Fibroblast of skin of abdomen (primary cell): Measurements from ENCODE around the gene HCK.
"Not testable (repeated sequence)": the region's sequence is repeated elsewhere in the genome, so short reads cannot be mapped to it uniquely, and the experiment has no call there.

ENCODE experiments used
- DNase-seq: peaks from one replicate; pipeline ENCODE4 v3.0.0-alpha.2; 2013

HCK gene

DNA sequence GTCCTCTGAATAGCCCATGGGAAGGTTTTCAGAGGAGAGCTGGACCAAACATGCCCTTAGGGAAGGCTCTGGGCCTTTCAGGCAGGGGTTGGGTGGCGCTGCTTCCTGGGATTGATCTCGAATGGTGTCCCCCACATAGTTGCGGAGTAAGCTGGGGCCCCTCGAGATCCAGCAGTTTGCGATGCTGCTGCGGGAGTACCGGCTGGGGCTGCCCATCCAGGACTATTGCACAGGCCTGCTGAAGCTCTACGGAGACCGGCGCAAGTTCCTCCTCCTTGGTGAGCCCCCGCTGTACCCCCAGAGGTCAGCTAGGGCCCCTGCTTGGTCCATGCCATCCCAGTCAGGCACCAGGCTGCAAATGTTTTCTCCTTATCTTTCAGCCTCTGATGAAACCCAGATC lies 22.5 kb upstream of the HCK start:
- DNase-seq = no peak

DNA sequence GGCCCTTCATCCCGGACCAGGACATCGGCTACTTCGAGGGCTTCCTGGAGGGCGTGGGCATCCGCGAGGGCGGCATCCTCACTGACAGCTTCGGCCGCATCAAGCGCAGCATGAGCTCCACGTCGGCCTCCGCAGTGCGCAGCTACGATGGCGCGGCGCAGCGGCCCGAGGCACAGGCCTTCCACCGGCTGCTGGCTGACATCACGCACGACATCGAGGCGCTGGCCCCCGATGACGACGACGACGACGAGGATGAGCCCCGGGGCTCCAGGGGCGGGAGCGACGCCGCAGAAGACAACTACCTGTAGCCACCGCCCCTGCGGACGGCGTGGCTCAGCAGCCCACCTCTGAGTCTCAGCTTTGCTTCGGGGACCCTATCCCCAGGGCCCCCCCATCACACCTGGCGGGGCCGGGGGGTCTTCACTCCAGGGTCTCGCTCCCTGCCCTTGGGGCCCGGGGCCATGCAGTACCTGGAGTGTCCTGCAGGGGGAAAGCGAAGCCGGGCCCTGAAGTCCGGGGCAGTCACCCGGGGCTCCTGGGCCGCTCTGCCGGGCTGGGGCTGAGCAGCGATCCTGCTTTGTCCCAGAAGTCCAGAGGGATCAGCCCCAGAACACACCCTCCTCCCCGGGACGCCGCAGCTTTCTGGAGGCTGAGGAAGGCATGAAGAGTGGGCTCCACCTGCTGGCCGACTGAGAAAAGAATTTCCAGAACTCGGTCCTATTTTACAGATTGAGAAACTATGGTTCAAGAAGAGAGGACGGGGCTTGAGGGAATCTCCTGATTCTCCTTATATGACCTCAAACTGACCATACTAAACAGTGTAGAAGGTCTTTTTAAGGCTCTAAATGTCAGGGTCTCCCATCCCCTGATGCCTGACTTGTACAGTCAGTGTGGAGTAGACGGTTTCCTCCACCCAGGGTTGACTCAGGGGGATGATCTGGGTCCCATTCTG lies 20.8 kb upstream of the HCK start:
- DNase-seq = peak; percentile 81

DNA sequence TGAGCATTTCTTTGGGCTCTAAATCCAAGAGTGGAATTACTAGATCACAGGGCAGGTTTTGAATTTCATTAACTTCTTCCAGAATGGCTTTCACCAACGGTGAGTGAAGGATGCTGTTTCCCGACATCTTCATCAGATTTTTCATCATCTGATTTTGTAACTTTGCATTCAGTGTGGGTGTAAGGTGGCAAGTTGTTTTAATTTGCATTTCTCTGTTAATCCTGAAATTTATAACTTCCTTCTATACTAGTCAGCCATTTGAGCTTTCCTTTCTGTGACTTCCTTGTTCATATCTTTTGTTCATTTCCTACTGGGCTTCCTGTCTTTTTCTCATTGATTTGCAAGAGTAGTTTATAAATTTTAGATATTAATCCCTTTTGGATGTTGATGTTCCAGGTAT lies 18.7 kb upstream of the HCK start:
- no peak for DNase-seq

DNA sequence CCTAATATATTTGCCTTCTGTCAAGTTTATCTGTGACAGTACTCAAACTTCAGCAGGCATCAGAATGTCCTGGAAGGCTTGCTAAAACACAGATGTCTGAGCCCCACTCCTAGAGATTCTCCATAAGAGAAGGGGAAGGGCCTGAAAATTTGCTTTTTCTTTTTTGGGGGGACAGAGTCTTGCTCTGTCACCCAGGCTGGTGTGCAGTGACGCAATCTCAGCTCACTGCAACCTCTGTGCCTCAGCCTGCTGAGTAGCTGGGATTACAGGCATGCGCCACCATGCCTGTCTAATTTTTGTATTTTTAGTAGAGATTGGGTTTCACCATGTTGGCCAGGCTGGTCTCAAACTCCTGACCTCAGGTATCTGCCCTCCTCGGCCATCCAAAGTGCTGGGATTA lies 18.3 kb upstream of the HCK start:
- DNase-seq = not testable (repeated sequence)

DNA sequence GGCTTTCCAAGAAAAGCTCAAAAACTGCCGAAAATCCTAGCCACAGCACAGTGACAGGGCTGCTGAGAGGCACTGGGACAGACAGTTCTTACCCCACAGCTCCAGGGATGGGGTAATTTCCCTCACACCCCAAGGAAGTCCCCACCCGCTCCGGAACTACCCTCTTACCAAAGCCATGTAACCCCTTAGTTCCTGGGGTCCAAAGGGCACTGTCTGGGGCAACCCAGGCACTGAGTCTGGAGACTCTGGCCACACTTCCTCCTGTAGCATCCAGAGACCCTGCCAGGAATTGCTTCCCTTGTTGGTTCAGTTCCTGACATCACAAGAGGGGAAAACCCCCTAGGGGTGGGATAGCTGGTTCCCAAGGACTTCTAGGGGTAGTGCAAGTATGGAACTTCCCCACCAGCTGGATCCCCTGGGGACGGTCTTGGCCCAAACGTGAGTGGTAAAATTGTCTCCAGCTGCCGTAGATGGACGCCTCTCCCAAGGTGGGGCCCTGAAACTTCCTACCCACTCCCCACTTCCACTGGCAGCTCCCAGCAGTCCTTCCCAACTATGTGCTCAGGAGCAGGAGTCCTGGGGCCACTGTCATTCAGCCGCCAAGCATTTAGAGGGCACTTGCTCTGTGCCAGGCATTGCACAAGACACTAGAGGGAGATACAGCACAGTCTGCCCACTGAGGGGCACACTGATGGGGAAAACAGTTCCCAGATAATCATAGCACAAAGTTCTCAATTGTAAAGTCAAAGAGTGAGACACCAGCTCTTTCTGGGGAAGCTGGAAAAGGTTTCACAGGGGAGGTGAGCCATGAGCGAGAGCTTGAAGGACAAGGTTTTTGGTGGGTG lies 17.2 kb upstream of the HCK start:
- peak; percentile 20 for DNase-seq

DNA sequence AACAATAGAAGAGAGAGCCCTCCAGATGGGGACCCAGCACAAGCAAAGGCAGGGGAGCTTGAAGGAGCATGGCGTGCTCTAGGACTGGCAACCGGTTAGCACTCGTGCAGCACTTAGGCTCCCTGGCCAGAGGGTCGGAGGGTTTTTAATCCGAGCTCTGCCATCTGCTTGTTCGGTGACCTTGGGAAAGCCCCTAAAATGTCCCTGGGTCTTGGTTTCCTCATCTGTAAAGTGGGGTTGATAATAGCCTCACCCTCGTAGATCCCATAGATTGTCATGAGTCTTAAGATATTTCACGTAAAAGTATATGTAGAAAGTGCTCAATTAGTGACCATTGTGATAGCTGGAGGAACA lies 16.6 kb upstream of the HCK start:
- no peak for DNase-seq

DNA sequence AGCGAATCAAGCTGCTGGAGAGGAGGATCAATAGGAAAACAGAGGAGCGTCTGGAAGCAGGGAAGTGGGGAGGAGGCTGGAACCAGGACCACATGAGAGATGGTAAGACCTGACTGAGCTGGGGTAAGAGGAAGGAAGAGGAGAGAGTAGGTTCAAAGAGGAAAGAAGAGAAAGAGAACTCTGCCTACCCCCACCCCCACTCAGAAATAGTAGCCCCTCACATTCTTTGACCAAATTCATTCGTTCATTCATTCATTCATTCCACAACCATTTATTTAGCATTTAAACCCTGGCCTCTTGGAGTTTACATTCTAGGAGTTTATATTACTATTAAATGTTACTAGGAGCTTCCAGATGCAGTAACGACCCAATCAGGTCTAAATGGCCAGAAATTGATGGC lies 15.8 kb upstream of the HCK start:
- DNase-seq = no peak

DNA sequence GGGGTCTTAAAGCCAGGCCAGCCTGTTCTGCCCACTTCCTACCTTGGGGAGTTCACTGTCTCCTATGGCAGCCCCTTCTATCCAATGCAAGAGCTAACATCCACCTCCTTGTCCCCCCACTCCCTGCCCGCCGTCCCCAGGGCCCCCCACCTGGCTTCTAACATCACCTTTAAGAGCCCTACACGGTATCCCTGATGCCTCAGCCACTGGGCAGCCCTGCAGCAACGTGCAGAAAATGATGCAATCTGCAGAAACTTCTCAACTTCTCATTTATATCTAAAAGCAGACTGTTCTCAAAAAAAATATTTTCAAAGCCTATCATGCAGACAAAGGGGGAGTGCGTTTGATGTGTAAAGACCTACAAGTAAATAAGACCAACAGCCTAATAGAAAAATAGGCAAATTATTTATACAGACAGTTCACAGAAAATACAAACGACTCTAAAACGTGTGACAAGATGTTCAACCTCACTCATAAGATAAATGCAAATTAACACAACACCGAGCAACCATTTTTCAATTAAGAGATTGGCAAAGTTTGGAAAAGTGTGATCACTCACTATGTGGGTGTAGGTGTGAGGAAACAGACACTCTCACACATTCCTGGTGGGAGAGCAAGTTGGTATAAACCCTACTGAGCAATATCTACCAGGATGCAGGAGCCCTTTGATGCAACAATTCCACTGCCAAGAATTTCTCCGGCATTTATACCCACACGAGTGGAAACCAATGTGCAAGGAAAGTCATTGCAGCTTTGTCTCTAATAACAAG lies 15.1 kb upstream of the HCK start:
- peak; percentile 67 for DNase-seq

DNA sequence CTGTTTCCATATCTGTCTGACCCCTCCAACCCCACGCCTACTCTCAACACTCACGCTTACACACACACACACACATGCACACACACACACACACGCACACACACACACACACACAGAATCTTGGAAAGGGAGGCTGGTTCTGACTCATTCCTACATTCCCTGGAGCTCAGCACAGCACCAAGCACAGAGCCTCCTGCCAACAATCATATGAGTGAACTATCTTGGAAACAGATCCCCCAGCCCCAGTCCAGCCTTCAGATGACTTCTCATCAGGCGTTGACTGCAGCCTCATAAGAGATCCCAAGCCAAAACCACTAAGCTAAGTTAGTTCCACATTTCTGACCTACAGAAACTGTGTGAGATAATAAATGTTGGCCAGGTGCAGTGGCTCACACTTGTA lies 14.1 kb upstream of the HCK start:
- peak; percentile 62 for DNase-seq

DNA sequence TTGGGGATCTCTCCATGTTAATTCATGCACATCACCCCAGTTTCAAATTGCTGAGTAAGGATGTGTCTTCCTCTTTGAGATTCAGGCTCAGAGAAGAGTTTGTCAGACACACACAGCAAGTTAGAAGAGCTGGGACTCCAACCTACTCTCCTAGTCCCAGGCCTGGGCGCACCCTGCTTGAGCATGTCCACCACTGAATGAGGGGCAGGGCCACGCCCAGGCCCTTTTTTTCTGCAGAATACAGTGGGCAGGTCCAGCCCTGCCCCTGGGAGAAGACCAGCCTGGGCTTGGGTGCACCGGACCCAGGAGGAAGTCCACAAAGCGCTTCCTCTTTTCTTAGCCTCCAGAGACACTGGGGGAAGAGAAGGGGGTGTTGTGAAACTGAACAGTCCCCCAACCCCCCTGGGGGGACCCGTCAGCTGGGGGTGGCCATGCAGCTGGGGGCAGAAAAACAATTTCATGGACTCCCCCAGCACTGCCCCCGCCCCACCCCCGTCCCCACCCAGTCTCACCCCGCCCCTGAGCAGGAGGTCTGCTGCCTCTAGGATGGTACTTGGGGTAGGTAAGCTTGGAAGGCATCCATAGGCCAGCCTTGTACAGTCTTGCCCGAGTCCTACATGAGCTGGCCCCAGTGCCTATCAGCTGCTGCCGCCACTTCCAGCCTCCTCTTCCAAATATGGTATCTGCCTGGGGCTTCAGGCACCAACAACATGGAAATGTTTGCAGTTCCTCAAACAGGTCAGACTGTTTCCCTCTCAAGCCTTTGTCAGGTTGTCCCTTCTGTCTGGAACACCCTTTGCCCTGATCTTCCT lies 11.7 kb upstream of the HCK start:
- no peak for DNase-seq

DNA sequence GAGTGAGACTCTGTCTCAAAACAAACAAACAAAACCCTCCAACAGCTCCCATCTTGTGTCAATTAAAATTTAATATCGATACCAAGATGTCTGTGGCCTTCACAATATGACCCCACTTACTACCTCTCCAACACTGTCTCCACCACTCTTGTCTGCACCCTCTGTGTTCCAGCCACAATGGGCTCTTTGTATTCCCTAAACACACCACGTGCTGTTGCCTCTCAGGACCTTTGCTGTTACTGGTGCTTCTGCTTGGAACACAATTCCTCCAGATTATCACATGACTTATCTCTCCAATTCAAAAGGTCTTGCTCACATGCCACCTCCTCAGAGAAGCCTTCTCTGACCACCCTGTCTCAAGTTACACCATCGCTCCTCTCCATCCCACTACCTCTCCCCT lies 6.0 kb upstream of the HCK start:
- no peak for DNase-seq

DNA sequence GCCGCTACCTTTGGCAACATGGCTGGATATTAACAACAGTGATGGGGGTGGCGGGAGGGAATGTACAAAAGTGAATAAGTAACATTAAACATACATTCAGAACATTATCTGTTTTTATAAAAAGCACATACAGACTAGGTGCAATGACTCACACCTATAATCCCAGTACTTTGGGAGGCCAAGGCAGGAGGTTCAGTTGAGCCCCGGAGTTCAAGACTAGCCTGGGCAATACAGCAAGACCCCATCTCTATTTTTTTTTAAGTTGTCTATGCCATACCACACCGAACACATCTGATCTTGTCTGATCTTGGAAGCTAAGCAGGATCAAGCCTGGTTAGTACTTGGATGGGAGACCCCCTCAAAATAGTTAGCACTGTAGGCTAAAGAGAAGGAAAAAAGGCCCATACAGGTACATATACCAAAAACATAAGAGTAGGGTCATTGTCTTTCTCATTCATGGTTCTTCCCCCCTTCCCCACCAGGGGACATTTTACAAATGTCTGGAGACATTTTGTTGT lies 1.7 kb upstream of the HCK start:
- no peak for DNase-seq

DNA sequence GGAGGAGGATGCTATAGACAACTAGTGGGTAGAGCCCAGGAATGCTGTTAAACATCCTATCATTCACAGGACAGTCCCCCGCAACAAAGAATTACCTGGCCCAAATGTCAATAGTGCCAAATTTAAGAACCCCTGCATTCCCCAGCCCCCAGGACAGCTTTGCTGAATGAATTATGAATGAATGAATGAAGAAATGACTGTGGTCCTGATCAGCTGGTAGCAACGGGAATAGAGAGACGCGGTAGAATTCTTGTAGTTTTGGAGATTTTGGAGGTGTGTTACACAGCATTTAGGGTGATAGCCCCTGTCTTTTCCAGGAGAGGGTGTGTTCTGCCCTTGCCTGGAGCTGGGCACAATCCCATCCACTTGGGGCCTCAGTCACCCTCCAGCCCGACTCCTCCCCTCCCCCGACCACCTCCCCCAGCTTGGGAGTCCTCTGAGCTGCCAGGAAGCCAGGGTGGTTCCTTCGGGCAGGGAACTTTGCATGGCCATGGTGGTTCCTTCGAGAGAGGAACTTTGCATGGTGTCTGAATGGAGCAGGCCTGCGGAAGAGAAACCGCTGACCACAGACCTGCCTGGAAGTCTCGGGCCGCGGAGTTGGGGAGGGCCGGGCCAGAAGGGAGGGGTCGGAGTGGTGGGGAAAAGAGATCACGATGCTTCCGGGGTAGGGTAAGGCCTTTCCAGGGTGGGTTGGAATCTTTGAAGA lies 1.0 kb upstream of the HCK start:
- DNase-seq = no peak

DNA sequence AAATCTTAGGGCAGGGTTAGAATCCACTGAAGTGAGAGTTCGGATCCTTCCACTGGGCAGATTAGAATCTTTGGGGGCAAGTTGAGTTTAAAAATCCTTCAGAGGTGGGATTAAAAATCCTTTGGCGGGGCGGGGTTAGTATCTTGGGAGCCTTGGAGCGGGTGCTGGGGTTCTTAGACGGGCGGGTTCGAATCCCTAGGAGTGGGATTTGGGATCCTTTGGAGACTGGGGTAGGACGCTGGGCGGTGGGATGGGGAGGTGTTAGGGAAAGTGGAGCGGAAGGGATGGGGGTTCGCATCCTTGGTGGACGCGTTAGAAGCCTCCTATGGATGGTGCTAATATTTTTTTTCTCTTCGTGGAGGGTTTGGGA lies 337 bp upstream of the HCK start:
- DNase-seq = no peak

DNA sequence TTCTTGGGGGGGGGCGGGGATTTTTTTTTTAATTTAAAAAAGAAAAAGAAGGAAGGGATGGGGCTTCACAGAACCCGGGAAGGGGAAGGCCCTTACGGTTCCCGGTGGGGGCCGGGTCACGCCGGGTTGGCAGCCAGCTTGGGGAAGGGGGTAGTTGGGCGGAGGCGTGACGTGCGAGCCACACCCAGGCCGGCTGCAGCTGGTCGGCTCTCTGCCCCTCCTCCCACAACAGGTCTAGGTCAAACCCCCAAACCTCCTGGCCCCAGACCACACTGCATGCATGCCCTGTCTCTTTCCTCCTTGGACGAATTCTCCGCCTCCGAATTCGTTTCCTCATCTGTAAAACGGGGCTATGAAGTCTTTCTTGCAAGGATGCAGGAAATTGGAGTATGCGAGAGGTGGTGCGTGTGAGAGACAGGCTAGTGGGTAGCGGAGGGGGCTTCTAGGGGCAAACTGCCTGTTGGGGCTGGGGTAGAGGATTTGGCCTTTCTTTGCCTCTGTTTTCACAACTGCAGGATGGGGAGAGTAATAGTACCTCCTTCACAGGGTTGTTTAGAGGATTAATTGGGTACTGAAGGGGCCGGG lies 828 bp downstream of the HCK start:
- DNase-seq = no peak

DNA sequence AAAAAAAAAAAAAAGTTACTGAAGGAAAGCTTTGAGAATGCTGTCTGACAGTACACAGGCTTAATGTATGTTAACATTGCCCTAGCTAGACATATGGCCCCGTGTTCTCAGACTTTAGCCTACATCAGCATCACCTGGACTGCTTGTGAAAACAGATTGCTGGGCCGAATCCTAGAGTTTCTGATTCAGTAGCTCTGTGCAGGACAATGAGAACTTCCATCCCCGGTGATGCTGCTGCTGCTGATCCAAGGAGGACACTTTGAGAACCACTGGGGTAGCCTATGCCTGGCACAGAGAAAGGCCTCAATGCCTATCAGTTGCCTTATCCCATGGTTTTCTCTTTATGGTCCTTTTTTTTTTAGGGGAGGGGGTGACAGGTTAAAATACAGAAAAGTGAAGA lies 1.6 kb downstream of the HCK start:
- DNase-seq = no peak

DNA sequence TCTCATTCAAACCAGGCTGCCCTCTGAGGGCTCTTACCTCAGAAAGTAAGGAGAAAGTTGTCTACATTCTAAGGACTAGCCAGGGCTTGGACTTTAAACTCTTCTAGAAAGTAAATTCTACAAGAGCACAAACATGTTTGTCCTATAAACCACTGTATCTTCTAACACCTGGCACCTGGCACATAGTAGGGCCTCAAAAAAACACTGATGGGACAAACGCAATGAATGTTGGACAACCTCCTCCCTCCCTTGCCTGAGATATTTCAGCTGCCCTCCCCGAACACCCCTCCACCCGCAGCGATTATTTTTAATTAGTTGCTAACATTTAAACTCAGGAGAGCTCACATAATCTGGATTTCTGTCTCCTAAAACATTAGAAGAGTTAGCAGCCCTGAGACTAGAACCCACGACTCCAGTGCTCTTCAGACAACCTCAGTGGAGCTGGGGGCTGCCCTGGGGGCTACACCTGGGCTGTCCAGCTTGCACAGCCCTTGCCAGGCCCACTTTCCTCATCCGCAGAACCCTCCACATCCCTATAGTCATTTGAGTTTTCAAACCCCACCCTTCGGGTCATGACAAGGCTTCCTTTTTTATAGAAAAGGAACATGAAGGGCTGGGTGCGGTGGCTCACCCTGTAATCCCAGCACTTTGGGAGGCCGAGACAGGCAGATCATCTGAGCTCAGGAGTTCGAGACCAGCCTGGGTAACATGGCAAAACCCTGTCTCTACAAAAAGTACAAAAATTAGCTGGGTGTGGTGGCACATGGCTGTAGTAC lies 4.9 kb downstream of the HCK start:
- no peak for DNase-seq

DNA sequence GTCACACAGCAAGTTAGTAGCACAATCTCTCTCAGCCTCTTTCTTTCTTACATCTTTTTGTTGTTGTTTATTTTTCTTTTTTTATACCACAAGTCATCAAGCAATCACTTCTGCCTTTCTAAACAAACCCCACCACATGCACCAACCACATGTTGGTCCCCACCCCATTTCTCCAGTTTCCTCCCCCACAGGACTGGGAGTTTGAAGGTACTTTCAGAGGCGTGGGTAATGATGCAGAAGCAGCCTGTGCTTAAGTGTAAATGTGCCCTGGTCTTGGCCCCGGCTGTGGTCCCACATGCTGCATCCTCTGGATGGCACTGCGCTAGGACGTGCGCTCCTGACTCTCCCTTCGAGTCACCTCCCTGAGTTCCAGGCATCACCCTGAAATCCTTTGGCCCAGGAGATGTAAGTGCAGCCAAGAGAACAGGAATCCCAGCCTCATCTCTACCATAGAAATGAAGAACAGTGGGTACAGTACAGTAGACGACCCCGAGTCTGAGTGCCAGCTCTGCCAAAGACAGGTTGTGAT lies 5.7 kb downstream of the HCK start:
- DNase-seq = no peak

DNA sequence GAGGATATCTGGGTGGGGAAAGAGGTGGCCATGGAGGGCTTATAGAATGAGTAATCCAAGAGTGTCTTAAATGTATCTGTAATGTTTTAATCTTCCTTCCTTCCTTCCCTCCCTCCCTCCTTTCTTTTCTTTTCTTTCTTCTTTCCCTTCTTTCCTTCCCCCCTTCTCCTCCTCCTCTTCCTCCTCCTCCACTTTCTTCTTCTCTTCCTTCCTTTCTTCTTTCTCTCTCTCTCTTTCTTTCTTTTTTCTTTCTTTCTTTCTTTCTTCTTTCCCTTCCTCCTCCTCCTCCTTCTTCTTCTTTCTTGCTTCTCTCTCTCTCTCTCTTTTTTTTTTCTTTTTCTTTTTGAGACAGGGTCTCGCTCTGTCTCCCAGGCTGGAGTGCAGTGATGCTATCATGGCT lies 7.1 kb downstream of the HCK start:
- no peak for DNase-seq

DNA sequence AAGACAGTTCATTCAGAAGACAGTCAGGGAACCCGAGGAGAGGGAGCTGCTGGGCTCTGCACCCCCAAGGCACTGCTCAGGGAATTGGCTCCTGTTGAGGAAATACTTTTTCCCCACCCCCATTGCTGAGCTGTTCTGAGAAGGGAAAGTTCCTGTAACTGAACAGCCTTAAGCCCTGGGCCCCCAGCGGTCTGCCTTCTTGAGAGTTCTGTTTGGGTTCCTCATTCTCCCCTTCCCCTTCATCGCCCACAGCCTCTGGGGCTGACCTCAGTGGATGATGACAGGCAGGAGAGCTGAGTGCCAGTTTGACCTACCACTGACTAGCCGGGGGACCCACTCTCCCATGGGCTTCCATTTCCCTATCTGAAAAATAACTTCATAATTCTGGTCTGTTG lies 10.7 kb downstream of the HCK start:
- DNase-seq = no peak
